Neural progenitor cell (in vitro differentiated cells): ENCODE measurements around the gene PLIN3. TPM values are rescaled to one million over a fixed set of nuclear protein-coding genes. Genes with fewer than 3 reads are reported as not detected.
A peak's percentile ranks its signal among the peaks of the same experiment; 100 is the strongest.

Experiments
- DNase-seq: peaks from one replicate; pipeline ENCODE4 v3.0.0-alpha.2; 2016; ENCODE audit warnings: low spot score
- H2AFZ ChIP-seq: fragments of 200-600 bp; sonication (generic); replicated peaks from 2 replicates; pipeline ENCODE4 v1.6.1; 2016; ENCODE audit warnings: antibody characterized with exemption
- H3F3A ChIP-seq: fragments of 200-600 bp; sonication (generic); 2 replicates; pipeline ENCODE4 v1.6.1; 2016; ENCODE audit warnings: antibody characterized with exemption, low read depth
- H3K27ac ChIP-seq: fragments of 200-600 bp; sonication (generic); 2 replicates; pipeline ENCODE4 v1.5.1; 2016; ENCODE audit warnings: mild to moderate bottlenecking
- H3K27me3 ChIP-seq: fragments of 200-600 bp; sonication (generic); 2 replicates; pipeline ENCODE4 v1.6.1; 2016; ENCODE audit warnings: mild to moderate bottlenecking, moderate library complexity
- H3K36me3 ChIP-seq: fragments of 200-600 bp; sonication (generic); 2 replicates; pipeline ENCODE4 v1.5.1; 2016
- H3K4me1 ChIP-seq: fragments of 200-600 bp; sonication (generic); 2 replicates; pipeline ENCODE4 v1.6.1; 2016; ENCODE audit warnings: mixed run types
- H3K4me2 ChIP-seq: fragments of 200-600 bp; sonication (generic); 2 replicates; pipeline ENCODE4 v1.6.1; 2016
- H3K4me3 ChIP-seq: fragments of 200-600 bp; sonication (generic); 2 replicates; pipeline ENCODE4 v1.5.1; 2016
- H3K79me2 ChIP-seq: fragments of 200-600 bp; sonication (generic); 2 replicates; pipeline ENCODE4 v1.6.1; 2016; ENCODE audit warnings: low read depth
- H3K9ac ChIP-seq: fragments of 200-600 bp; sonication (generic); 2 replicates; pipeline ENCODE4 v1.6.1; 2016
- H3K9me3 ChIP-seq: fragments of 200-600 bp; sonication (generic); 2 replicates; pipeline ENCODE4 v1.5.1; 2016; ENCODE audit warnings: low read depth
- H4K20me1 ChIP-seq: fragments of 200-600 bp; sonication (generic); 2 replicates; pipeline ENCODE4 v1.6.1; 2016; ENCODE audit warnings: low read depth
- H3K27ac Mint-ChIP-seq: 3 replicates; pipeline ENCODE4 v1.8.0; 2021; ENCODE audit warnings: mixed read lengths
- H3K27me3 Mint-ChIP-seq: 2 replicates; pipeline ENCODE4 v1.8.0; 2022; ENCODE audit warnings: low read depth, mild to moderate bottlenecking, inconsistent platforms, moderate library complexity, mixed read lengths; ENCODE audit not compliant: insufficient read depth
- H3K36me3 Mint-ChIP-seq: 3 replicates; pipeline ENCODE4 v1.8.0; 2021; ENCODE audit warnings: mixed read lengths
- H3K4me1 Mint-ChIP-seq: 3 replicates; pipeline ENCODE4 v1.8.0; 2021; ENCODE audit warnings: mixed read lengths
- H3K4me3 Mint-ChIP-seq: 3 replicates; pipeline ENCODE4 v1.8.0; 2021; ENCODE audit warnings: mild to moderate bottlenecking, moderate library complexity, mixed read lengths
- H3K9me3 Mint-ChIP-seq: 3 replicates; pipeline ENCODE4 v1.8.0; 2020; ENCODE audit warnings: mixed read lengths
- CTCF ChIP-seq: fragments of 200-600 bp; sonication (generic); IDR thresholded peaks from 2 replicates; pipeline ENCODE4 v1.5.1; 2017; ENCODE audit warnings: antibody characterized with exemption, mild to moderate bottlenecking
- EZH2 ChIP-seq: fragments of 200-600 bp; sonication (generic); IDR thresholded peaks from 2 replicates; pipeline ENCODE4 v1.6.1; 2017; ENCODE audit warnings: antibody characterized with exemption, mild to moderate bottlenecking, moderate library complexity
- EZH2phosphoT487 ChIP-seq: fragments of 200-600 bp; sonication (generic); IDR thresholded peaks from 2 replicates; pipeline ENCODE4 v1.6.1; 2017; ENCODE audit warnings: antibody characterized with exemption
- total RNA-seq: library from RNA; depleted of rRNA; stranded (reverse); fragments of >200 nt; gene quantifications from 2 replicates; pipeline ENCODE4 v1.2.3, GENCODE V29; 2015; ENCODE audit warnings: low replicate concordance

The PLIN3 gene
- total RNA-seq, 1 donor from 2014 or later, result 49.7 TPM

- no peak for DNase-seq
- no peak overlapping the region for H3K4me2 ChIP-seq
- no peaks in the 10 kb centered on the region for H3K9me3 ChIP-seq
- peak overlapping the region; percentile 88 for H3K4me3 Mint-ChIP-seq
- no peak overlapping the region for H3K27ac Mint-ChIP-seq
- H3K27me3 Mint-ChIP-seq, result peaks cover 12% of the 10 kb centered on the region
- H4K20me1 ChIP-seq, result peaks cover 25% of the 10 kb centered on the region
- TF ChIP-seq EZH2, result no peak
- H2AFZ ChIP-seq, result no peak overlapping the region
- H3K9ac ChIP-seq, result no peak overlapping the region
- H3K36me3 Mint-ChIP-seq, result no peaks in the 10 kb centered on the region
- no peak overlapping the region for H3K27ac ChIP-seq
- no peaks in the 10 kb centered on the region for H3K27me3 ChIP-seq
- no peaks in the 10 kb centered on the region for H3K36me3 ChIP-seq
- H3K4me1 Mint-ChIP-seq, result peaks cover 14% of the 10 kb centered on the region
- no peaks in the 10 kb centered on the region for H3K9me3 Mint-ChIP-seq
- peaks cover 5% of the 10 kb centered on the region for H3F3A ChIP-seq
- no peaks in the 10 kb centered on the region for H3K4me1 ChIP-seq
- H3K4me3 ChIP-seq, result no peak overlapping the region
- H3K79me2 ChIP-seq, result peaks cover 36% of the 10 kb centered on the region
These were observed 893 bp upstream of the PLIN3 start for GRCh38 chr19:4868286-4868834.

- Histone ChIP-seq H3K9ac (peak overlapping the region; percentile 69), H3K79me2 (peaks cover 45% of the 10 kb centered on the region), H4K20me1 (peaks cover 33% of the 10 kb centered on the region), H3K4me3 (peak overlapping the region; percentile 97), H3K27ac (no peak overlapping the region), H3K9me3 (no peaks in the 10 kb centered on the region), H3K4me2 (peak overlapping the region; percentile 85), H3K36me3 (no peaks in the 10 kb centered on the region), H3K27me3 (no peaks in the 10 kb centered on the region), H3K4me1 (no peaks in the 10 kb centered on the region), H2AFZ (peak overlapping the region; percentile 73), H3F3A (peaks cover 5% of the 10 kb centered on the region)
- H3K27ac Mint-ChIP-seq, result peak overlapping the region; percentile 42
- H3K36me3 Mint-ChIP-seq, result no peaks in the 10 kb centered on the region
- H3K4me1 Mint-ChIP-seq, result peaks cover 14% of the 10 kb centered on the region
- H3K27me3 Mint-ChIP-seq, result peaks cover 10% of the 10 kb centered on the region
- no peak for TF ChIP-seq EZH2
- TF ChIP-seq CTCF, result no peak
- TF ChIP-seq EZH2phosphoT487, result no peak
- H3K9me3 Mint-ChIP-seq, result no peaks in the 10 kb centered on the region
- peak; percentile 80 for DNase-seq
- H3K4me3 Mint-ChIP-seq, result peak overlapping the region; percentile 88
These were observed 657 bp downstream of the PLIN3 start for GRCh38 chr19:4866595-4867424.

DNA sequence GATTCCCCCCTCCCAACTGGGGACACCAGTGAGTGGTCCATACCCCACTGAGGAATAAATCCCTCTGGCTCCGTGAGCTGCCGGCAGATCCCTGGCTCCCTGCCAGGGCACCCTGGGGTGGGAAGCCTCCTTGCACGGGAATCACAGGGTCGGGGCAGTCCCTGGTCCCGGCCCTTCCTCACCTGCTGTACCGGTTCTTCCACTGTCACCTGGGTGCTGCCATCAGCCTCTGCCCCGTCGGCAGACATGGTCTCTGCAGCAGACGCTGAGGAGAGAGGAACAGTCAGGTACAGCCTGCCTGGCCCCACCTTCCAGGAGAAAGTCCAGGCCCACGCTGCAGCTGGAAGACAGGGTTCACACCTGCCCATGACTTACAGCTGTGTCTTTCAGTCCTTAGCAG lies 6.3 kb downstream of the PLIN3 start:
- Histone ChIP-seq H3K27me3 (no peaks in the 10 kb centered on the region), H3K9ac (no peak overlapping the region), H3K79me2 (peaks cover 33% of the 10 kb centered on the region)

More for the DNA sequence above, 6.3 kb downstream of the PLIN3 start:
- no peaks in the 10 kb centered on the region for H3K4me1 Mint-ChIP-seq
- no peak overlapping the region for H3K4me3 ChIP-seq
- no peaks in the 10 kb centered on the region for H3K27me3 Mint-ChIP-seq
- H2AFZ ChIP-seq, result no peak overlapping the region
- no peak for DNase-seq
- no peak for TF ChIP-seq CTCF
- TF ChIP-seq EZH2phosphoT487, result no peak
- no peak for TF ChIP-seq EZH2
- no peaks in the 10 kb centered on the region for H3K4me1 ChIP-seq
- peaks cover 28% of the 10 kb centered on the region for H4K20me1 ChIP-seq
- H3K9me3 ChIP-seq, result no peaks in the 10 kb centered on the region
- H3F3A ChIP-seq, result no peaks in the 10 kb centered on the region
- no peaks in the 10 kb centered on the region for H3K9me3 Mint-ChIP-seq
- no peak overlapping the region for H3K27ac Mint-ChIP-seq
- peaks cover 3% of the 10 kb centered on the region for H3K36me3 Mint-ChIP-seq
- H3K4me2 ChIP-seq, result no peak overlapping the region
- H3K27ac ChIP-seq, result no peak overlapping the region
- H3K36me3 ChIP-seq, result no peaks in the 10 kb centered on the region
- no peak overlapping the region for H3K4me3 Mint-ChIP-seq
